ENCODE data around the gene MIS12. TPM values are rescaled to one million over a fixed set of nuclear protein-coding genes. Genes with fewer than 3 reads are reported as not detected.

The MIS12 gene
- total RNA-seq, 4 donors from 2014 or later: 6.2 to 28.8 (median 14.8) TPM

GRCh38 chr17:5502552-5502951, 16.2 kb downstream of the MIS12 start:
- H3K4me1 ChIP-seq: peaks cover 7 to 20% (median 8%) of the 10 kb centered on the region in 3 donors
- peaks cover 0 to 25% (median 0%) of the 10 kb centered on the region in 4 donors for H3K27me3 ChIP-seq
- H3K4me3 ChIP-seq: no peak overlapping the region
- H3K9me3 ChIP-seq: no peaks in the 10 kb centered on the region
- H3K27ac ChIP-seq: no peak overlapping the region
- H3K36me3 ChIP-seq: peaks cover 0 to 13% (median 0%) of the 10 kb centered on the region in 3 donors
- no peak for DNase-seq
- 95 to 97% methylated on average over 3 to 4 of the region's 4 CpGs for WGBS, 2 donors
- TF ChIP-seq POLR2A (IDR thresholded peaks at IDR 0.05) (no peak), CTCF (IDR thresholded peaks at IDR 0.05) (no peak)
- intact Hi-C loops (cut with DNase I): no loop called here

GRCh38 chr17:5506307-5506706, 19.9 kb downstream of the MIS12 start:
- Histone ChIP-seq H3K4me1 (peaks cover 0 to under 1% (median 0%) of the 10 kb centered on the region in 3 donors), H3K36me3 (peaks cover 0 to 13% (median 0%) of the 10 kb centered on the region in 3 donors), H3K4me3 (no peak overlapping the region), H3K9me3 (no peaks in the 10 kb centered on the region), H3K27me3 (no peaks in the 10 kb centered on the region), H3K27ac (no peak overlapping the region)
- intact Hi-C loops (cut with DNase I): no loop called here
- DNase-seq: no peak
- WGBS, 2 donors: 86 to 94% methylated on average over 5 of the region's 5 CpGs
- no peak for TF ChIP-seq CTCF (IDR thresholded peaks at IDR 0.05)
- no peak for TF ChIP-seq POLR2A (IDR thresholded peaks at IDR 0.05)

- Histone ChIP-seq H3K27ac (no peak overlapping the region), H3K9me3 (no peaks in the 10 kb centered on the region), H3K4me3 (no peak overlapping the region), H3K27me3 (no peaks in the 10 kb centered on the region), H3K36me3 (peaks cover 0 to 24% (median 0%) of the 10 kb centered on the region in 3 donors), H3K4me1 (no peaks in the 10 kb centered on the region)
- no peak for DNase-seq
- TF ChIP-seq CTCF (IDR thresholded peaks at IDR 0.05) (no peak), POLR2A (IDR thresholded peaks at IDR 0.05) (no peak)
- WGBS, 2 donors: 63 to 65% methylated on average over 4 of the region's 4 CpGs
- intact Hi-C loops (cut with DNase I): no loop called here
Measured at GRCh38 chr17:5508810-5509209, 22.4 kb downstream of the MIS12 start.

DNA sequence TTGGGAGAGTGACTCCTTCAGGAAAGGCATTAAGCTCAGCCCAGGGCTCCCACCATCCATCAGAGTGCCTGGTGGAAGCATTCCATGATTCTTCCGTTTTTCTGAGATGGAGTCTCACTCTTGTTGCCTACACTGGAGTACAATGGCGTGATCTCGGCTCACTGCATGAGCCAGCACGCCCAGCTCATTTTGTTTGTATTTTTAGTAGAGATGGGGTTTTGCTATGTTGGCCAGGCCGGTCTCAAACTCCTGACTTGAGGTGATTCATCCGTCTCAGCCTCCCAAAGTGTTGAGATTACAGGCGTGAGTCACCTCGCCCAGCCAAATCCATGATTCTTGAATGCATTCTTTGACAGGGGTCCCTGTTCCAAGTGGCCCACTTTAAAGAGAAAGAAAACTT, 23.1 kb downstream of the MIS12 start:
- WGBS, 2 donors: 52 to 81% methylated on average over 6 to 8 of the region's 8 CpGs
- Histone ChIP-seq H3K27me3 (no peaks in the 10 kb centered on the region), H3K36me3 (peaks cover 0 to 30% (median 0%) of the 10 kb centered on the region in 3 donors), H3K4me3 (no peak overlapping the region), H3K9me3 (no peaks in the 10 kb centered on the region), H3K4me1 (no peaks in the 10 kb centered on the region), H3K27ac (no peak overlapping the region)
- intact Hi-C loops (cut with DNase I): no loop called here
- no peak for DNase-seq
- TF ChIP-seq CTCF (IDR thresholded peaks at IDR 0.05): no peak
- TF ChIP-seq POLR2A (IDR thresholded peaks at IDR 0.05): no peak

GRCh38 chr17:5510771-5511170, 24.4 kb downstream of the MIS12 start:
- no peak for DNase-seq
- Histone ChIP-seq H3K27ac (no peak overlapping the region), H3K36me3 (peaks cover 0 to 31% (median 0%) of the 10 kb centered on the region in 3 donors), H3K4me1 (no peaks in the 10 kb centered on the region), H3K4me3 (no peak overlapping the region), H3K27me3 (no peaks in the 10 kb centered on the region), H3K9me3 (no peaks in the 10 kb centered on the region)
- WGBS, 2 donors: 80 to 84% methylated on average over 8 of the region's 8 CpGs
- intact Hi-C loops (cut with DNase I): no loop called here
- TF ChIP-seq CTCF (IDR thresholded peaks at IDR 0.05) (no peak), POLR2A (IDR thresholded peaks at IDR 0.05) (no peak)
